ENCODE data around the gene DNAJC25. TPM values are rescaled to one million over a fixed set of nuclear protein-coding genes. Genes with fewer than 3 reads are reported as not detected.

DNAJC25 gene
- total and polyA plus RNA-seq, 2 of the 8 experiments (the other 6 are each of a cell fraction or from before 2014, with no cell fraction given), result 2.7 to 6.2 TPM

GRCh38 chr9:111613436-111614040 lies 17.6 kb upstream of the DNAJC25 start:
- Histone ChIP-seq H3K27ac (ENCODE audit: low read depth, low read length) (no peak overlapping the region), H2AFZ (ENCODE audit: low read length) (no peak overlapping the region), H3K79me1 (ENCODE audit: low read depth, low read length) (no peaks in the 10 kb centered on the region), H3K18ac (ENCODE audit: extremely low read depth, low read length) (no peak overlapping the region), H3K79me2 (ENCODE audit: control insufficient read depth in 1 of 2, insufficient read depth in 2 of 2, low read length in 2 of 2) (no peaks in the 10 kb centered on the region), H3K56ac (replicated peaks; ENCODE audit: insufficient read length, low read depth, low read length) (no peak overlapping the region), H2BK12ac (ENCODE audit: low read depth, low read length) (no peak overlapping the region), H3K36me3 (ENCODE audit: control insufficient read depth in 2 of 4, insufficient read depth in 4 of 4, low read length in 3 of 4) (no peaks in the 10 kb centered on the region), H2BK15ac (ENCODE audit: low read length) (no peak overlapping the region), H3K23ac (ENCODE audit: insufficient read length) (no peak overlapping the region), H3K4me1 (replicated peaks in 1 of 4; ENCODE audit: control insufficient read depth in 3 of 4, insufficient read depth in 4 of 4, low read length in 3 of 4) (no peaks in the 10 kb centered on the region), H4K5ac (ENCODE audit: insufficient read length, low read depth, low read length) (no peak overlapping the region), H4K20me1 (replicated peaks in 1 of 2; ENCODE audit: control insufficient read depth in 1 of 2, insufficient read depth in 2 of 2, low read length in 2 of 2) (no peaks in the 10 kb centered on the region), H3K9me3 (ENCODE audit: insufficient read depth in 2 of 2, low read depth in 1 of 2, low read length in 1 of 2) (peaks cover 0 to 3% of the 10 kb centered on the region in 2 experiments; a peak in 1 of 4 replicates), H2BK5ac (ENCODE audit: low read depth, low read length) (no peak overlapping the region), H2BK120ac (replicated peaks; ENCODE audit: low read depth, low read length) (no peak overlapping the region), H3K23me2 (ENCODE audit: low read depth, low read length) (no peaks in the 10 kb centered on the region), H4K91ac (replicated peaks; ENCODE audit: insufficient read length, low read length) (no peak overlapping the region), H3K14ac (ENCODE audit: insufficient read length) (no peak overlapping the region), H4K8ac (ENCODE audit: extremely low read depth, insufficient read depth, low read length) (no peak overlapping the region), H3K4ac (replicated peaks; ENCODE audit: insufficient read length, low read depth, low read length) (no peak overlapping the region), H3K9ac (replicated peaks in 1 of 4; ENCODE audit: extremely low read depth in 1 of 4, low read depth in 3 of 4, low read length in 3 of 4) (no peak overlapping the region), H3K27me3 (replicated peaks in 1 of 4; ENCODE audit: control insufficient read depth in 3 of 4, extremely low read depth in 1 of 4, insufficient read depth in 3 of 4, low read length in 3 of 4) (no peaks in the 10 kb centered on the region; a peak in 1 of 7 replicates), H2BK20ac (ENCODE audit: low read length) (no peak overlapping the region), H3K4me3 (ENCODE audit: extremely low read depth in 1 of 4, insufficient read depth in 2 of 4, low read depth in 3 of 4, low read length in 4 of 4) (no peak overlapping the region), H3K4me2 (ENCODE audit: insufficient read depth in 1 of 2, low read depth in 2 of 2, low read length in 2 of 2) (no peak overlapping the region), H2AK5ac (ENCODE audit: low read depth, low read length) (no peak overlapping the region)
- POLR2A ChIA-PET (ENCODE audit: partially characterized antibody), result interaction anchor here (0.7 to 1.6 kb wide), 4 partner anchors 14 to 363 kb away, joined by 3 to 4 read pairs (median 4); partner anchors contain the start of genes DNAJC25 and PTGR1
- 75% methylated on average over 4 of the region's 4 CpGs; no CpG with 5 or more reads in 1 of the 2 experiments for WGBS, 2 experiments (ENCODE audit: extremely low coverage in 1 of 2, insufficient coverage in 1 of 2, insufficient read length in 1 of 2, insufficient replicate concordance in 2 of 2, low coverage in 1 of 2, low lambda C conversion rate in 2 of 2, missing lambda C conversion rate in 1 of 2)
- CTCF ChIA-PET (ENCODE audit: partially characterized antibody), result interaction anchor here (0.6 to 4.1 kb wide), 6 partner anchors 8 to 53 kb away, joined by 3 to 23 read pairs (median 4); no protein-coding TSS in a partner anchor
- no peak for DNase-seq (ENCODE audit: low read depth in 1 of 2, low spot score in 2 of 2)
- TF ChIP-seq RBBP5 (IDR thresholded peaks at IDR 0.05; ENCODE audit: borderline replicate concordance, low read depth, low read length) (no peak), GABPA (IDR thresholded peaks at IDR 0.05; ENCODE audit: borderline replicate concordance, insufficient read depth, low read length) (no peak), JUN (IDR thresholded peaks at IDR 0.05; ENCODE audit: low read depth, low read length) (no peak), KDM1A (IDR thresholded peaks at IDR 0.05; ENCODE audit: borderline replicate concordance, low read length) (no peak), RFX5 (IDR thresholded peaks at IDR 0.05; ENCODE audit: borderline replicate concordance, low read depth, low read length) (no peak), SUZ12 (IDR thresholded peaks at IDR 0.05; ENCODE audit: low read length) (no peak), POLR2AphosphoS5 (IDR thresholded peaks at IDR 0.05; ENCODE audit: low read depth, low read length) (no peak), NRF1 (IDR thresholded peaks at IDR 0.05; ENCODE audit: low read depth, low read length) (no peak), CBX8 (IDR thresholded peaks at IDR 0.05; ENCODE audit: borderline replicate concordance, low read depth, low read length) (no peak), EGR1 (IDR thresholded peaks at IDR 0.05; ENCODE audit: borderline replicate concordance, low read depth, low read length) (no peak), TAF7 (optimal IDR thresholded peaks at IDR 0.05; ENCODE audit: borderline replicate concordance, low read depth, low read length) (no peak), SP2 (IDR thresholded peaks at IDR 0.05; ENCODE audit: low read length) (no peak)
- FAIRE-seq, result no peak
